BE2C (cell line): ENCODE data around the gene OR8J3. TPM values are rescaled to one million over a fixed set of nuclear protein-coding genes. Genes with fewer than 3 reads are reported as not detected.

Source experiments
- DNase-seq: peaks from one replicate; pipeline ENCODE4 v3.0.0-alpha.2; 2020
- H3K27me3 ChIP-seq: fragments of 250-450 bp; sonication (Bioruptor Pico); 2 replicates; pipeline ENCODE4 v1.5.1; 2020; ENCODE audit warnings: mild to moderate bottlenecking
- H3K36me3 ChIP-seq: fragments of 250-450 bp; sonication (Bioruptor Pico); 2 replicates; pipeline ENCODE4 v1.5.1; 2020; ENCODE audit warnings: mild to moderate bottlenecking
- H3K4me1 ChIP-seq: fragments of 250-450 bp; sonication (Bioruptor Pico); 2 replicates; pipeline ENCODE4 v1.5.1; 2020
- H3K4me3 ChIP-seq: 2 replicates; pipeline ENCODE4 v1.5.1; 2011; ENCODE audit warnings: low read depth, low read length
- H3K9me3 ChIP-seq: fragments of 250-450 bp; sonication (Bioruptor Pico); 2 replicates; pipeline ENCODE4 v1.5.1; 2020
- polyA plus RNA-seq: library from polyadenylated mRNA; unstranded; fragments of >200 nt; gene quantifications from one replicate; pipeline ENCODE4 v1.2.1, GENCODE V29; 2012; ENCODE audit warnings: low read depth, missing spikeins; ENCODE audit not compliant: insufficient read length, insufficient read depth
- TF ChIP-seq, protein P1 (sequence below): IDR thresholded peaks from 2 replicates; pipeline ENCODE4 v1.5.1; 2012; ENCODE audit warnings: mild to moderate bottlenecking, low read depth, low read length

OR8J3 gene, protein sequence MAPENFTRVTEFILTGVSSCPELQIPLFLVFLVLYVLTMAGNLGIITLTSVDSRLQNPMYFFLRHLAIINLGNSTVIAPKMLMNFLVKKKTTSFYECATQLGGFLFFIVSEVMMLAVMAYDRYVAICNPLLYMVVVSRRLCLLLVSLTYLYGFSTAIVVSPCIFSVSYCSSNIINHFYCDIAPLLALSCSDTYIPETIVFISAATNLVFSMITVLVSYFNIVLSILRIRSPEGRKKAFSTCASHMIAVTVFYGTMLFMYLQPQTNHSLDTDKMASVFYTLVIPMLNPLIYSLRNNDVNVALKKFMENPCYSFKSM
- not detected for polyA plus RNA-seq

DNA sequence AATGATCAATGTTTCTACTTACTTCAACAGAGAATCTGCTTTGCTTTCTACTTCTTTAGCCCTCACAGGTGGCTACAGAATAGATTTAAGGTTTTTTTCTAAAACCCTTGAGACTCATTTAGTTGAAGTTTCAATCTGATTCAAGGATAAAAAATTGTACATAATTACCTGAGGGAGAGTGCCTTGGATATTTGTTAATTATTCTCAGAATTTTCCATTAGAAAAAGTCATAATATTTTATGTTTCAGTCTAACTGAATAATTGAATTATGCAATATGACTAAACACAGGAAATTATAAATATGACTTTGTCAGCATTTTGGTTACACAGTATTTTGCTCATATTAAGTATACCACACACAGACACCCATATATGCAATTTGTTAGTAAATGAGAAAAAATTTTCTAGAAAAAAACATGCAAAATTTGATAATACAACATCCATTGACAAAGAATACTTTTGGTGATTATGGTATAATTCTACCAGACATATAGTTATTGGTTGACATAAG, at the start of gene OR8J3:
OR8J3 (minus strand) TSS at position 51 of the 511 bp plus-strand sequence. CDS start 2,483 bp downstream, outside the sequence.
- no peaks in the 10 kb centered on the region for H3K4me1 ChIP-seq
- no peak within 1 kb of the TSS for H3K4me3 ChIP-seq
- H3K36me3 ChIP-seq = no peaks in the 10 kb centered on the region
- no peaks in the 10 kb centered on the region for H3K27me3 ChIP-seq
- no peak for DNase-seq
- TF ChIP-seq, protein P1, sequence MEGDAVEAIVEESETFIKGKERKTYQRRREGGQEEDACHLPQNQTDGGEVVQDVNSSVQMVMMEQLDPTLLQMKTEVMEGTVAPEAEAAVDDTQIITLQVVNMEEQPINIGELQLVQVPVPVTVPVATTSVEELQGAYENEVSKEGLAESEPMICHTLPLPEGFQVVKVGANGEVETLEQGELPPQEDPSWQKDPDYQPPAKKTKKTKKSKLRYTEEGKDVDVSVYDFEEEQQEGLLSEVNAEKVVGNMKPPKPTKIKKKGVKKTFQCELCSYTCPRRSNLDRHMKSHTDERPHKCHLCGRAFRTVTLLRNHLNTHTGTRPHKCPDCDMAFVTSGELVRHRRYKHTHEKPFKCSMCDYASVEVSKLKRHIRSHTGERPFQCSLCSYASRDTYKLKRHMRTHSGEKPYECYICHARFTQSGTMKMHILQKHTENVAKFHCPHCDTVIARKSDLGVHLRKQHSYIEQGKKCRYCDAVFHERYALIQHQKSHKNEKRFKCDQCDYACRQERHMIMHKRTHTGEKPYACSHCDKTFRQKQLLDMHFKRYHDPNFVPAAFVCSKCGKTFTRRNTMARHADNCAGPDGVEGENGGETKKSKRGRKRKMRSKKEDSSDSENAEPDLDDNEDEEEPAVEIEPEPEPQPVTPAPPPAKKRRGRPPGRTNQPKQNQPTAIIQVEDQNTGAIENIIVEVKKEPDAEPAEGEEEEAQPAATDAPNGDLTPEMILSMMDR = no peak
- no peaks in the 10 kb centered on the region for H3K9me3 ChIP-seq

GRCh38 chr11:56188602-56189001, 48.6 kb upstream of the OR8J3 start:
- no peak for DNase-seq
- TF ChIP-seq, protein P1 = no peak
- Histone ChIP-seq H3K4me3 (no peak overlapping the region), H3K9me3 (no peaks in the 10 kb centered on the region), H3K27me3 (no peaks in the 10 kb centered on the region), H3K4me1 (no peaks in the 10 kb centered on the region), H3K36me3 (no peaks in the 10 kb centered on the region)

- no peaks in the 10 kb centered on the region for H3K27me3 ChIP-seq
- no peak for DNase-seq
- no peaks in the 10 kb centered on the region for H3K36me3 ChIP-seq
- H3K9me3 ChIP-seq = no peaks in the 10 kb centered on the region
- no peak overlapping the region for H3K4me3 ChIP-seq
- TF ChIP-seq, protein P1 = no peak
- no peaks in the 10 kb centered on the region for H3K4me1 ChIP-seq
These were observed 43.5 kb upstream of the OR8J3 start for GRCh38 chr11:56183459-56183858.

- H3K4me3 ChIP-seq = no peak within 1 kb of the TSS
- H3K27me3 ChIP-seq = no peaks in the 10 kb centered on the region
- TF ChIP-seq, protein P1 = no peak
- no peaks in the 10 kb centered on the region for H3K9me3 ChIP-seq
- H3K36me3 ChIP-seq = no peaks in the 10 kb centered on the region
- no peaks in the 10 kb centered on the region for H3K4me1 ChIP-seq
- DNase-seq = no peak
These were observed 36.3 kb upstream of the OR8J3 start, which contains the start of gene OR5J2 for GRCh38 chr11:56176318-56176717. TSS of gene OR5J2 (plus strand) at chr11:56176618. CDS start at chr11:56176618, 0 bp downstream.

- Histone ChIP-seq H3K4me1 (no peaks in the 10 kb centered on the region), H3K4me3 (no peak overlapping the region), H3K9me3 (no peaks in the 10 kb centered on the region), H3K27me3 (no peaks in the 10 kb centered on the region), H3K36me3 (no peaks in the 10 kb centered on the region)
- DNase-seq = no peak
- TF ChIP-seq, protein P1 = no peak
These were observed 32.3 kb upstream of the OR8J3 start for GRCh38 chr11:56172256-56172830.

- TF ChIP-seq, protein P1 = no peak
- H3K27me3 ChIP-seq = no peaks in the 10 kb centered on the region
- H3K36me3 ChIP-seq = no peaks in the 10 kb centered on the region
- no peaks in the 10 kb centered on the region for H3K4me1 ChIP-seq
- no peaks in the 10 kb centered on the region for H3K9me3 ChIP-seq
- no peak overlapping the region for H3K4me3 ChIP-seq
- DNase-seq = no peak
These were observed 23.8 kb upstream of the OR8J3 start for GRCh38 chr11:56163804-56164203.
